Skeletal muscle satellite cell (primary cell): ENCODE results near the gene PLA2G4D.

ENCODE experiments used
- H3K27me3 ChIP-seq: 2 replicates; pipeline ENCODE4 v1.7.0; 2013; ENCODE audit warnings: low read length; ENCODE audit not compliant: control insufficient read depth, insufficient read depth
- H3K36me3 ChIP-seq: 2 replicates; pipeline ENCODE4 v1.7.0; 2013; ENCODE audit warnings: mild to moderate bottlenecking, control low read depth, low read length; ENCODE audit not compliant: insufficient read depth
- H3K4me1 ChIP-seq: 2 replicates; pipeline ENCODE4 v1.7.0; 2013; ENCODE audit warnings: low read length; ENCODE audit not compliant: control insufficient read depth, insufficient read depth
- H3K4me2 ChIP-seq: 2 replicates; pipeline ENCODE4 v1.7.0; 2013; ENCODE audit warnings: mild to moderate bottlenecking, low read length
- H3K4me3 ChIP-seq: 2 replicates; pipeline ENCODE4 v1.7.0; 2013; ENCODE audit warnings: low read length
- H3K9ac ChIP-seq: 2 replicates; pipeline ENCODE4 v1.7.0; 2013; ENCODE audit warnings: mild to moderate bottlenecking, low read depth, low read length, moderate library complexity
- H3K9me3 ChIP-seq: replicated peaks from 2 replicates; pipeline ENCODE4 v1.7.0; 2013; ENCODE audit warnings: mild to moderate bottlenecking, control low read depth, low read length

PLA2G4D gene

GRCh38 chr15:42045211-42045615 is 49.1 kb downstream of the PLA2G4D start:
- Histone ChIP-seq H3K36me3 (no peaks in the 10 kb centered on the region), H3K4me3 (no peak overlapping the region), H3K4me2 (no peak overlapping the region), H3K9me3 (no peaks in the 10 kb centered on the region), H3K4me1 (no peaks in the 10 kb centered on the region), H3K27me3 (peaks cover 66% of the 10 kb centered on the region), H3K9ac (no peak overlapping the region)

GRCh38 chr15:42042602-42043400 is 51.6 kb downstream of the PLA2G4D start:
- Histone ChIP-seq H3K9ac (no peak overlapping the region), H3K4me3 (no peak overlapping the region), H3K4me1 (no peaks in the 10 kb centered on the region), H3K27me3 (peaks cover 55% of the 10 kb centered on the region), H3K9me3 (no peaks in the 10 kb centered on the region), H3K36me3 (no peaks in the 10 kb centered on the region), H3K4me2 (no peak overlapping the region)

- no peak overlapping the region for H3K4me2 ChIP-seq
- no peaks in the 10 kb centered on the region for H3K4me1 ChIP-seq
- H3K36me3 ChIP-seq, result no peaks in the 10 kb centered on the region
- H3K9ac ChIP-seq, result no peak overlapping the region
- no peak overlapping the region for H3K4me3 ChIP-seq
- peaks cover 44% of the 10 kb centered on the region for H3K27me3 ChIP-seq
- H3K9me3 ChIP-seq, result no peaks in the 10 kb centered on the region
Measured at GRCh38 chr15:42038401-42038800, 56.0 kb downstream of the PLA2G4D start.

- no peaks in the 10 kb centered on the region for H3K36me3 ChIP-seq
- no peak overlapping the region for H3K4me2 ChIP-seq
- H3K4me1 ChIP-seq, result no peaks in the 10 kb centered on the region
- no peaks in the 10 kb centered on the region for H3K9me3 ChIP-seq
- no peak overlapping the region for H3K4me3 ChIP-seq
- no peak overlapping the region for H3K9ac ChIP-seq
- H3K27me3 ChIP-seq, result peaks cover 47% of the 10 kb centered on the region
Measured at GRCh38 chr15:42037656-42038055, 56.7 kb downstream of the PLA2G4D start.

- Histone ChIP-seq H3K9me3 (no peaks in the 10 kb centered on the region), H3K4me2 (no peak overlapping the region), H3K4me1 (no peaks in the 10 kb centered on the region), H3K27me3 (peaks cover 47% of the 10 kb centered on the region), H3K36me3 (no peaks in the 10 kb centered on the region), H3K4me3 (no peak overlapping the region), H3K9ac (no peak overlapping the region)
Measured at GRCh38 chr15:42036966-42037365, 57.4 kb downstream of the PLA2G4D start.

- H3K36me3 ChIP-seq, result no peaks in the 10 kb centered on the region
- H3K9ac ChIP-seq, result no peak overlapping the region
- no peak overlapping the region for H3K4me2 ChIP-seq
- H3K27me3 ChIP-seq, result peaks cover 47% of the 10 kb centered on the region
- no peaks in the 10 kb centered on the region for H3K4me1 ChIP-seq
- H3K9me3 ChIP-seq, result no peaks in the 10 kb centered on the region
- no peak overlapping the region for H3K4me3 ChIP-seq
Measured at GRCh38 chr15:42036112-42036905, 58.1 kb downstream of the PLA2G4D start.

- Histone ChIP-seq H3K9me3 (no peaks in the 10 kb centered on the region), H3K27me3 (peaks cover 47% of the 10 kb centered on the region), H3K4me2 (no peak overlapping the region), H3K36me3 (no peaks in the 10 kb centered on the region), H3K4me3 (no peak overlapping the region), H3K9ac (no peak overlapping the region), H3K4me1 (no peaks in the 10 kb centered on the region)
Measured at GRCh38 chr15:42035435-42035761, 59.0 kb downstream of the PLA2G4D start.

GRCh38 chr15:42034628-42035434 is 59.5 kb downstream of the PLA2G4D start:
- H3K9me3 ChIP-seq, result no peaks in the 10 kb centered on the region
- no peak overlapping the region for H3K4me3 ChIP-seq
- no peaks in the 10 kb centered on the region for H3K36me3 ChIP-seq
- no peak overlapping the region for H3K4me2 ChIP-seq
- no peak overlapping the region for H3K9ac ChIP-seq
- peaks cover 52% of the 10 kb centered on the region for H3K27me3 ChIP-seq
- H3K4me1 ChIP-seq, result no peaks in the 10 kb centered on the region

- no peak overlapping the region for H3K4me3 ChIP-seq
- H3K4me1 ChIP-seq, result no peaks in the 10 kb centered on the region
- no peaks in the 10 kb centered on the region for H3K9me3 ChIP-seq
- no peak overlapping the region for H3K4me2 ChIP-seq
- no peak overlapping the region for H3K9ac ChIP-seq
- H3K36me3 ChIP-seq, result no peaks in the 10 kb centered on the region
- peaks cover 60% of the 10 kb centered on the region for H3K27me3 ChIP-seq
Measured at GRCh38 chr15:42033214-42033873, 61.0 kb downstream of the PLA2G4D start.

- no peak overlapping the region for H3K4me2 ChIP-seq
Measured at GRCh38 chr15:42032376-42033213, 61.8 kb downstream of the PLA2G4D start.

More at GRCh38 chr15:42032376-42033213, 61.8 kb downstream of the PLA2G4D start:
- peaks cover 63% of the 10 kb centered on the region for H3K27me3 ChIP-seq
- H3K36me3 ChIP-seq, result no peaks in the 10 kb centered on the region
- no peak overlapping the region for H3K4me3 ChIP-seq
- H3K9ac ChIP-seq, result no peak overlapping the region
- H3K9me3 ChIP-seq, result no peaks in the 10 kb centered on the region
- no peaks in the 10 kb centered on the region for H3K4me1 ChIP-seq
